NCI-H748 (cell line): ENCODE results near the gene AFAP1.
"Not testable (repeated sequence)": the region's sequence is repeated elsewhere in the genome, so short reads cannot be mapped to it uniquely, and the experiment has no call there.

Experiments
- DNase-seq: peaks from one replicate; lab custom pipeline; 2025; ENCODE audit not compliant: unreplicated experiment; lab: John Stamatoyannopoulos, UW

Gene AFAP1

GRCh38 chr4:7947927-7948326, 8.3 kb upstream of the AFAP1 start:
- no peak for DNase-seq

- DNase-seq = no peak
Observed at GRCh38 chr4:7945709-7946380, 6.2 kb upstream of the AFAP1 start.

GRCh38 chr4:7944599-7945220, 5.0 kb upstream of the AFAP1 start:
- DNase-seq = no peak

GRCh38 chr4:7943688-7944087, 4.0 kb upstream of the AFAP1 start:
- not testable (repeated sequence) for DNase-seq

- no peak for DNase-seq
Observed at GRCh38 chr4:7943211-7943610, 3.5 kb upstream of the AFAP1 start.

GRCh38 chr4:7941965-7942496, 2.4 kb upstream of the AFAP1 start:
- no peak for DNase-seq

- DNase-seq = no peak
Observed at GRCh38 chr4:7941111-7941964, 1.7 kb upstream of the AFAP1 start.

GRCh38 chr4:7938609-7939376, 868 bp downstream of the AFAP1 start:
- DNase-seq = peak; percentile 19

GRCh38 chr4:7938266-7938608, 1.4 kb downstream of the AFAP1 start:
- no peak for DNase-seq

- DNase-seq = no peak
Observed at GRCh38 chr4:7937006-7937405, 2.7 kb downstream of the AFAP1 start.

- DNase-seq = no peak
Observed at GRCh38 chr4:7933651-7934510, 5.8 kb downstream of the AFAP1 start.

- DNase-seq = no peak
Observed at GRCh38 chr4:7932287-7932686, 7.4 kb downstream of the AFAP1 start.

GRCh38 chr4:7929118-7929951, 10.3 kb downstream of the AFAP1 start:
- DNase-seq = peak; percentile 32

GRCh38 chr4:7928711-7929110, 10.9 kb downstream of the AFAP1 start:
- DNase-seq = no peak

GRCh38 chr4:7926822-7927221, 12.8 kb downstream of the AFAP1 start:
- DNase-seq = no peak

GRCh38 chr4:7924570-7924969, 15.1 kb downstream of the AFAP1 start:
- DNase-seq = peak; percentile 28

GRCh38 chr4:7924163-7924562, 15.5 kb downstream of the AFAP1 start:
- DNase-seq = peak; percentile 62

- no peak for DNase-seq
Observed at GRCh38 chr4:7922466-7922865, 17.2 kb downstream of the AFAP1 start.

- DNase-seq = no peak
Observed at GRCh38 chr4:7918981-7919380, 20.7 kb downstream of the AFAP1 start.
